Hematopoietic multipotent progenitor cell treated with erythropoietin and hydrocortisone succinate and interleukin-3 and kit ligand, for 17 days (in vitro differentiated cells): ENCODE results near the gene DUS4L.
"Not testable (repeated sequence)": the region's sequence is repeated elsewhere in the genome, so short reads cannot be mapped to it uniquely, and the experiment has no call there.

Source experiments
- DNase-seq: peaks from one replicate; pipeline ENCODE4 v3.0.0-alpha.2; 2015; ENCODE audit warnings: low spot score

Gene DUS4L

DNA sequence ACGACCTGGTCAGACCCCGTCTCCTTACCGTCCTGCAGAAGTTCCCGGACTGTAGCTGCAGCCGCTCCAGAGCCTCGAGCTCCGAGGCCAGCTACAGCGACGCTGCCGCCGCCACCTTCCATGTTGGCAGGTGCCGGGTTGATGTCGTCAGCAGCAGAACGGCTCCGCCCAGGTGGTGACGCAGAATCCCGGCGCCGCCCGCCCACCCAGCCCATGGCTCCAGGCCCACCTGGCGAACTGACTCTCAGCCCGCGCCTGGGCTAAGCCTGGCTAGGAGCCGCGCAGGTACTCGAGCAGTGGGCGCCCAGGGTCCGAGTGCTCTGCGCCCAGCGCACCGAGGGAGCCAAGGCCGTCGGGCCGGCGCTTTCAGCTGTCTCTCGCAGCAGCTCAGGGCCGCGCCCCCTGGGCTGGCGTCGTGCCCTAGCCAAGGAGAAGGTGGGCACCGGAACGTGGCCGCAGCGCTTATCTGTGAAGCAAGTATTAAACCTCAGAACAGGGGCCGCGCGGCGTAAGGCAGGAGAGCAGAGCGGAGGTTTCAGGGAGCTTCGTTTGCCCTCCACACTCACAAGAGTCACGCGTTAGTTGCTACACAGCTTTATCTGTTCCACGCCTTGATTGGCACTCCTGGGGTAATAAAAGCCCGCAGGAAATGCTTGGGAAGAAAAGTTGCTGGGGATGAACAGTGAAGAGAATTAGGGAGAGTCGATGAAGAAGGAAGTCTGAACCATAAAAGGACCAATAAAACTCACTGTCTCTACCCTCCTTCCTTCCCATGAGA lies at the start of gene DUS4L, which contains the start of gene COG5:
Gene DUS4L, plus strand, starts transcription at position 197 of the 778 bp plus-strand sequence. CDS start 3,100 bp downstream, outside the sequence.
Gene COG5, minus strand, starts transcription at position 146 of the 778 bp plus-strand sequence. Its CDS starts 24 bp downstream, at position 122.
- DNase-seq = peak; percentile 91

DNA sequence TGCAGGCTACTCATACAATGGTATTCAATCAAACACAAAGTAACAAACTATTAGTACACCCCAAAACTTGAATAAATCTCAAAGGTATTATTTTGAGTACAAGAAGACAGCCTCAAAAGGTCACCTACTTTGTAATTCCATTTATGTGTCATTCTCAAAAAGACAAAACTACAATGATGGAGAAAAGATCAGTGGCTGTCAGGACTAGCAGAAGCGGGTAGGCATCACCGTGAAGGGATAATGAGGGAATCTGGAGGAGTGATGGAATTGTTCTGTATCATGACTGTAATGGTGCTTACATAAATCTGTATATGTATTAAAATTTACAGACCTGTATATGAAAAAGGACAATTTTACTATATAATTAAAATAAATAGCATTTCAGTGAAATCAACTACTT lies 37.1 kb upstream of the DUS4L start:
- DNase-seq = no peak

- DNase-seq = no peak
Observed at GRCh38 chr7:107527196-107527595, 36.6 kb upstream of the DUS4L start.

DNA sequence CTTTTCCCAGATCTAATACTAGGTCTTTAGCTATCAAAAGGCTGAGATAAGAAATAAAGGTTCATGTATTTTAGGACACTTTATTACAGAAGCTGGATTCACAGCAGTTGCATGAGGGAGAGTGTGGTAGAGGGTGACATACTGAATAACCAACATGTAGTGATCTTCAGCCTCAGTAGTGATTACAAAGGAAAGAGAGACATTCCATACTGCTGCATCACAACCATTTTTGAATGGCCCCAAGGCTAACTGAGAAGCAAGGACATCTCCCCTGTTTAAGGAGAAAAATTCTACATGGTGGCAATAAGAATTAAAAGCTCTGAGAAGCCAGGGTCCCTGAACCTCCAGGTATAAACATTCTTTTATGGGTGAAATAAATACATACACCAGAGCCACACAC lies 35.3 kb upstream of the DUS4L start:
- no peak for DNase-seq

- no peak for DNase-seq
Observed at GRCh38 chr7:107530751-107531150, 33.0 kb upstream of the DUS4L start.

- DNase-seq = no peak
Observed at GRCh38 chr7:107534139-107534538, 29.6 kb upstream of the DUS4L start.

- DNase-seq = not testable (repeated sequence)
Observed at GRCh38 chr7:107537228-107537627, 26.5 kb upstream of the DUS4L start.

GRCh38 chr7:107538001-107538400 lies 25.8 kb upstream of the DUS4L start:
- no peak for DNase-seq

- DNase-seq = no peak
Observed at GRCh38 chr7:107543338-107543993, 20.3 kb upstream of the DUS4L start.

DNA sequence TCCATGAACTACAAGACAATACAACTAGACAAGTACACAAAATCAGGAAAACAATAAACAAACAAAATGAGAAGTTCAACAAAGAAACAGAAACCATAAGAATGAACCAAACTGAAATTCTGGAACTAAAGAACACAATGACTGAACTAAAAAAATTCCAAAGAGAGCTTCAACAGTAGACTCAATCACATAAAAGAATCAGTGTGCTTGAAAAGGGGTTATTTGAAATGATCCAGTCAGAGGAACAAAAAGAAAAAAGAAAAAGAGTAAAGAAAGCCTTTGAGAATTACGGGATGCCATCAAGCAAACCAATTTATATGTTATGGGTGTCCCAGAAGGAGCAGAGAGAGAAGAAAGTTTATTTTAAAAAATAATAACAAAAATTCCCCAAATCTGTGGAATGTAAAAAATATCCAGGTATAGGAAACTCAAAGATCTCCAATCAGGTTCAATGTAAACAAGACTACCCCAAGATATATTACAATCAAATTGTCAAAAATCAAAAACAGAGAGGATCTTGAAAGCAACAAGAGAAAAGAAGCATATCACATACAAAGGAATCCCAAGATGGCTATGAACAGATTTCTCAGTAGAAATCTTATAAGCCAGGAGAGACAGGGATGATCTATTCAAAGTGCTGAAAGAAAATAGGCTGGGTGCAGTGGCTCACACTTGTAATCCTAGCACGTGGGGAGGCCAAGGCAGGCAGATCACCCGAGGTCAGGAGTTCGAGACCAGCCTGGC lies 18.8 kb upstream of the DUS4L start:
- no peak for DNase-seq

- DNase-seq = no peak
Observed at GRCh38 chr7:107551936-107552335, 11.8 kb upstream of the DUS4L start.

DNA sequence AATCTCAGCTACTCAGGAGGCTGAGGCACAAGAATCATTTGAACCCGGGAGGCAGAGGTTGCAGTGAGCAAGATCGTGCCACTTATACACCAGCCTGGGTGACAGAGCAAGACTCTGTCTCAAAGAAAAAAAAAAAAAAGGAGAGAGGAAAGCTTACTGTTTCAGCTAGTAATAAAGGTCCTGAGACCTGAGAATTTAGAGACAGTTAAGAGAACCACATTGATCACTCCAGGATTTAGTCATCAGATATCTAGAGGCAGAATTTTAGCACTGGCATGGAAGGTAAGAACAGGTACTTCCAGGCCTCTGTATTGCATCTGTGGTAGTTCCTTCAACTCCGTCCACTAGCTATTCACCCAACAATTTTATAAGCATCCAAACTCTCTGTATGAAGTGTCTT lies 7.9 kb upstream of the DUS4L start:
- DNase-seq = no peak

DNA sequence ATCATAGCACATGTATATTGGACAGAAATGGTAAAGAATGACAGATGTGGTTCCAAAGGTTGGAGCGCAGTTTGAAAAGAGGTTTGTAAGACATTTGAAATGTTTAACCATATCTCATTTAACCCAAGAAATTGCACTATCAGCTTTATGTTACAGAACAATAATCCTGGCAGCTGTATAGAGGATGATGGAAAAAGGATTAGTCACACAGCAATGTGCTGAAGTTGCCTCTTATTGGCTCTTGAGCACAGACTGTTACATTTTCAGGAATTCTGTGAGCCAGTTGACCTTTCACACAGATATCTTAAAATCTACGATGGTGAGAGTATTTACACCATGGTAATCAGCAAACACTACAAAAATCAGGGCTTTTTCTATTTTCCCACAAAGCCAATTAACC lies 3.9 kb upstream of the DUS4L start:
- no peak for DNase-seq

DNA sequence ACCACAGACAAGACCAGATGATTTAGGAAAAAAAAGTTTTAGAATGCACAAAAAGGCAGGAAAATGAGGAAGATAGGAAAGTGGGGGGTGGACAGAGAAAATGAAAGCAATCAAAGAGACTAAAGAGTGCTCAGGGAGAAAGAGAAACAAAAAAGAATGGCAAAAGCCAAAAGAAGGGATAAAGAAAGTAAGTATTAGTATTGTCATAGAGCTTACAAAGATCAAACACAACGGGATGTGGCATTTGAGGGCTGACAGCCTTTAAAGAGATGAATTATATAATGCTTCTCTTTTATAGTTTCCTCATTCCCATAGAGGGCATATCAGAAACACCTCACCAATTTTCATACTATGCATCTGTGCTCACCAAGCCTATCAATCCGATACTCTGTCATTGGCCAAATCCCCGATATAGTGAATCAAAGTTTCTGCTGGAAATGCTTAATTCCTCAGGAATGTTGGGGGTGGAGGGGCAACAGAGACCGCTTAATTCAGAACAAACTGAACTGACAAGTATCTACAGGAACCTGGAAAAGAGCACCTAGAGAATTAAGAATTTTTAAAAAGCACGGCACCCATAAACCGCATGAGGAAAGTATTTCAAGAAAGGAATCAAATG lies 2.8 kb upstream of the DUS4L start:
- DNase-seq = no peak

GRCh38 chr7:107563081-107563774 lies 543 bp upstream of the DUS4L start:
- no peak for DNase-seq

- no peak for DNase-seq
Observed at GRCh38 chr7:107564553-107565298, 955 bp downstream of the DUS4L start.

DNA sequence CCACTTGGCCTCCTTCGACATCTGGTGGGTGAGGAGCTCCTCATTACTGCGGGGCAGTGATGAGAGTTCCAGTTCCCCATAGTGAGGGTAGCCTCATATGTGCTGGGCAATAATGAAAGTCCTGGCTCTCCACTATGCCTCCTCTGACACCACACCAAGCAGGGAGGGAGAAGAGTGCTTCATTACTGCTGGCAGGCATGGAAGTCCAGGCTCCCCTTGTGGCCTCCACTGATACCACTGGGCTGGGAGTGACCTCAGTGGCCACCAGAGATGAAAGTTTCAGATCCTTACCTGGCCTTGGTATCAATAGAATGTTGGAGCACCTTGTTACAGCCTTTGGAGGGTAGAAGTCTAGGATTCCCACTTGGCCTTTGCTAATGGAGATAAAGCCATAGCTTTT lies 6.5 kb downstream of the DUS4L start:
- no peak for DNase-seq

- no peak for DNase-seq
Observed at GRCh38 chr7:107573537-107573936, 9.8 kb downstream of the DUS4L start.

DNA sequence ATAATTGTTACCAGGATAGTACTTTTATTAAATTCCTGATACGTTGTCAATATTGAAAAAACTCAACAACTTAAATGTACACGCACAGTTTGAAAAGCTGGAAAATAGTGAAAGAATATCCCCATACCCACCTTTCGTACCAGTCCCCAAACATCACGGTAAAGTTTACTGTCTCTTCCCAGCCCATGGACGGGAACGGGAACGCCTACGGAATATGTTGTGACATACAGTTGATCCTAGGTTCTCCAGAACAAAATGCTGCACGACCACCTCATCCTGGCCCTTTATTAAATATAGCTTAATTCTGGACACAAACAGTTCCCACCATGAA lies 15.7 kb downstream of the DUS4L start:
- no peak for DNase-seq

DNA sequence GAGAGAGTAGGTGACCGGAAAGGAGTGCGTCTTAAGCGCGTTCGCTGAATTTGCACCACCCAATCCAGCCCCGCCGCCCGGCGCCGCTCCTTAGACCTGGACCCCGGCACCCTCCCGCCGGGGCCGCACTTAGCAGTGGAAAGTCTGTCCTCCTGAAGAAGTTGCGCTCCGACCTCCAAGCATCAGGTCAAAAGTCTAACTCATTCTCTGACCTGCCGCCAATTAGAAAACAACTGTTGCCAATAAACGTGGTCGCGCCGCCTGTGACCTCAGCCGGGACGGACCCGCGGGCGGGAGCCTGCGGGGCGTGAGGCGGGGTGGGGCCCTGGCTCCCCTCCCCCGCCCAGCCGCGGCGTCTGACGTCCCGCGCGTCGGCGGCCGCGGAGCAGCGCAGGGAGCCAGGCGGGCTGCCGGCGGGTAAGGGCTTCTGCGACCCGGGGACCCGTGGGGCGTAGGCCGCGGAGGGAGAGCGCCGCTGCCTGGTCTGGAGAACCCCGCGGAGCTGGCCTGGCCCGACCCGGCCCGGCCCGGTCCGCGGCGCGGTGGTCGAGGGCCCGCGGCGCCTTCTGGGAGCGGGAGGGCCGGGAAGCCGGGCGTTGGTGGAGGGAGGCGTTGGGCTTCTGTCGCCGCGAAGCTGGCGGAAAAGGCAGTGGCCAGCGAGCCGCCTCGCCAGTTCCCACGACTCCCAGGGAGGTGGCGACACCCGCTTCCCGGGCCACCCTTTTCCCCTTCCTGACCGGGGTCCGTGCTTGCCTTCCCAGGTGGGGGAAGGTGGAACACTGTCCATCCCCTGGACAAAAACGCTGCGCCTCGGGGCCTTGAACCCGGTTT lies 16.3 kb downstream of the DUS4L start, which contains the start of gene BCAP29:
Gene BCAP29, plus strand, starts transcription at position 362 of the 831 bp plus-strand sequence. CDS start 527 bp downstream, outside the sequence.
- peak; percentile 77 for DNase-seq
